NAMALWA (cell line): ENCODE measurements around the gene GAS7.

ENCODE experiments used
- DNase-seq: peaks from one replicate; pipeline ENCODE4 v3.0.0-alpha.2; 2015; ENCODE audit warnings: low spot score

GAS7 gene

DNA sequence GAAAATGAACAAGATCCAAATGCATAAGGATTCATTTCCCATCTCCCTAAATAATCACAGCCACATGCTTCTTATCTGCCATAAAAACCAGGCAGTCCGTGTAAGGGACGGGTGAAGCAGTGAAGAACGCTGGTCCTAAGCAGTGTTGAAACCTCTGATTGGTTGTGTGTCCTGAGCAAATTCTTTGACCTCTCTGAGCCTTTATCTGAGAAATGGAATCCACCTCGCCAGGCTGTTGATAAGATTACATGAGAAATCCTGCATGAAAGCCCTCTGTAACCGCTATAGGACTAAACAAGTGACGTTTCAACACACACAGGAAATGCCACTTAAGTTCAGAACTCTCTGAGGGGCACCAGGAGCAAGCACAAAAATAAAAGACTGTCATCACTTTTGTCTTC lies 26.8 kb downstream of the GAS7 start:
- peak; percentile 1 for DNase-seq

DNA sequence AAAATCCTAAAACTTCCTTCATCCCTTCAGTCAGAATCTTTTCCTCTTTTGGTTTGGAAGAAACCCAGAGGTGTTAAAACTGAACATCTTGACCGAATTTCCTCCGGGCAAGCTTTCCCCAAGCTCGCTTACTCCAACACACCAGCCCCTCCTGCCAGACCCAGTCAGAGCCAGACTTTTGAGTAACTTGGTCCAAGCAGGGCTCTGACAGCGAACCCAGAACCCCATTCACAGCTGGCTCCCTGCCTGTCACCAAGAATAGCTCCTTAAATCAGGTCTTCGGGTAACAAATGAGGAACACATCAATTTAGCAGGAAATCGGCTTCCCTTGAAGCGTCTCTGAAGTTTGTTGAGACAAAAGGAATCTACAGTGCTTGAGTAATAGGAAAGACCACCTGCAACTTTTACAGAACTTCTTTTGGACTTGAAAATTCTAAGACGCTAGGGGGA lies 27.3 kb downstream of the GAS7 start:
- DNase-seq, result no peak

DNA sequence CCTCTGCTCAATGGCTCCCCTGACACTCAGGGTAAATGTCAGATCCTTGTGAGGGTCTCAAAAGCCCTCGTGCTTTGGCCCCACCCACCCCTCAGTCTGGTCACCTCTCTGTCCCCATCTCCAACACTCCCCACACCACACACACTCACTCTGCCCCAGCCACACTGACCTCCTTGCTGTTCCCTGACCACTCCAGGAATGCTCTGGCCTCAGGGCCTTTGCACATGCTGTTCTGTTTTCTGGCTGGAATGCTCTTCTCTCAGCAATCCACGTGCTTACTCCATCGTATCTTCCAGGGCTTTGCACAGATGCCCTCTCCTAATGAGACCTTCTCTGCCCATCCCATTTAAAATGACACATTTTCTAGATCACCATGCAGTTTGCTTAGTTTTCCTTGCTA lies 28.2 kb downstream of the GAS7 start:
- no peak for DNase-seq

DNA sequence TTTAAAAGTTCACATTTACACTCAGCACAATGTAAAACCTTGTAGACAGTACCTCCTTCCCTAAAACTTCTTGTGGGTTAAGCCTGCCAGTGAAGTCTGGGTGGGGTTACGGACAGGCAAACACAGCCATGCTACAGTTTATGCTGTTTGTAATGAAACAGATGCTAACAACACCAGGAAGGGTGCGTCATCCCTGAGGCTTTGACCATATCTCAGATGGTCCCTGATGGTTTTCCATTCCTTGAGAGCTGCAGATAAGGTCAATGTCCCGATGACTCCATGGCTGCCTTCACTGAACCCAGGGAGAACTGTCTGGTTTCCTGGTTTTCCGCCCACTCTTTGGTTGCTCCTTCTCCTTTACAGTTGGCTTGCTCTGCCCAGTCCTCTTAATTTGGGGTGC lies 29.1 kb downstream of the GAS7 start:
- DNase-seq, result no peak

DNA sequence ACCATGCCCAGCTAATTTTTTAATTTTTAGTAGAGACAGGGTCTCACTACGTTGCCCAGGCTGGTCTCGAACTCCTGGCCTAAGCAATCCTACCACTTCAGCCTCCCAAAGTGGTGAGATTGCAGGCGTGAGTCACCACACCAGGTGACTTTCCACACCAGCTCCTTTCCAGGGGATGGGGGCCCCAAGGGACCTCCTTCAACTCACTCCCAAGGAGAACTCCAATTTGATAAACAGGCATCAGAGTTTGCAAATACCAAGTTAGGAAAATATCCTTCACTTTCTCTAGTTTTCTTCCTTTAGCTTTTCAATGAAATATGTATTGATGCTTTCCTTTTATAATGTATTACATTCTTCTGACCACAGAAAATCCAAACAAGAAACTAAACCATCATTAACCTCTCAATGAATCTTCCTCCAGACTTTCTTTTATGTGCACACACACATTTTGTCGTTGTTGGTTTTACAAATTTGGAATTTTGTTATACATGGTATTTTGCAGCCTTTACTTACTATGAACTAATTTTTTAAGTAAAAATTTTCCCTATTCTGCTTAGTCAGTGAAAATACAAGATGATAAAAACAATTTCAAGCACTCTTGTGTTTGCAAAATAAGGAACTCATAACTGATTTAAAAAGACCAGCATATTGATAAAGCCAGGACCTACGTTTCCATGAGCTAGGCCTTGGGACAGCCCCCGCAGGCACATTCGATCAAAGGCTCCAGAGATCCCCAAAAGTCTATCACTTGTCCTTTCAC lies 32.0 kb downstream of the GAS7 start:
- no peak for DNase-seq

DNA sequence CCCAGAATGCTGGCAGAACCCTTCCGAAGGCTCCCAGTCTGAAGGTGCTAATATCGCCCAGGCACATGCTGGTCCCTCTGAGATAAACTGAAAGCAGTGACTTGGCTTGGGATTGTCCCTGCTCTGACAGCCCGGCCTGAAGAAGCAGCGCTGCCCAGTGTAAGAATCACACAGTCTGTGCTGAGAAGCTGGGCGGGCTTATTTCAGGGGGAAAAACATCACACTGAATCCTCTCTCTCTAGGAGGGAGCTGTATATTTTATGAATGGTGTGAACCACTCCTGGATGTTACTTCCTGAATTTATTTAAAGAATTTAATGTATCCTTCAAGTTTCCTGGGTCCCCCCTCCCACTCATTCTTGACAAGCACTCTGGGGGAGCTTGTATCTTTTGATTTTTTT lies 36.3 kb downstream of the GAS7 start:
- no peak for DNase-seq

DNA sequence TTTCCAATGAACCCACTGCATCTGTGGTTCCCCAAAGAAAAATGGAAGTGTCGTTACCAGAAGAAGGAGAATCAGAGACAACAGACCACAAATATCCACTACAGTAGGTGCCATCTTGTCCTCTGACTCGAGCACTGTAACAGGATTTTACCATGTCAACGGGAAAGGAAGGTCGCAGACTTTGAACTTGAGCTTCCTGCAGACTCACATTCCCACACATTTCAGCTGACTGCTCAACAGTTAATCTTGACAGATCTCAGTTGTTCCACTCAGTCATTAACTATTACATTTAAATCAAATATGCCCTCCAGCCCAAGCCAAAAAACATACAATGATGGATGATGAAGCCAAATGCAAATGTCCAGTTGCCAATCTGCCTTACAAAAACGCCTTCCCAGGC lies 37.0 kb downstream of the GAS7 start:
- no peak for DNase-seq

DNA sequence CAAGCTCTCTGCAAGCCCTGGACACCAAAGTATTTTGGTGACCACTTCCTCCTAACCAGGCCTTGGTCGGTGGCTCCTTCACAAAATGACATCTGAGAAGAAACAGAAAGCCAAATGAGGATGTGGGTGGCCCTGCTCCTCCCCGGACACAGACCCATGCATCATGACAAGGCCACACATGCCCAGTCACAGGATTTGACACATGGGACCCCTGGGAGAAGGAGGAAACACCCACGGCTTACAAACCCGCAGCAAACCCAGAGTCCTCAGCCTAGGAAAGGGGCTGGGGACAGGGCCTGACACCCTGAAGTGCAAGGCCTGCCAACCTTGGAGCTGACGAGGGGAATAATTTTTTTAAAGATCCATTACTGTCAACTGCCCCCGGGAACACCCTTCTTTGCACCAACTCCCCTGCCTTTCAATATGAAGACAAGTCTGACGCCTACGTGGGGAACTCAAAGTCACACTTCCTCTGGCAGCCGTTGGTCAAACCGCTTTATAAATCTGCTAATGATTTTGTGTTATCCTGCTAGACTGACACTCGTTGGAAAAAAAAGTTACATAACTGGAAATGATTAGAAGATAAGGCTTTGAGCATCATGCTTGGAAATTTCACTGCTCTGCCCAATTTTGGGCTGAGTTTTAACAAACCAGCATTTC lies 41.3 kb downstream of the GAS7 start:
- DNase-seq, result no peak

DNA sequence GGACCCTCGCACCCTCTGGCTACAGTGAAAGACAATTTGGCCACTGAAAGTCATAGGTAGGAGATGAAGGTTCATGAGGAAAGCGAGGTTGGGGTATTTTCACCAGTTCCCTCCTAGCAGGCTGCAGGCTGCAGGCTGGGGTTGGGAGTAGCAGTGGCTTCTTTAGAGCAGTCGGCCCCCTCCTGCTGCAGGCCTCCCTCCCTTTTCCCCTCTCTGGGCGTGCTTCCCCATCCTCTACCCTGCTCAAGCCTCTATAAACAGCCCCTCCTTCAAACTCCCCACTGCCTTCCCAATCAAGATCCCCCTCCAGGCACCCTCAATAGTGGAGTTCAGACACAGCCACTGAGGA lies 41.8 kb downstream of the GAS7 start:
- DNase-seq, result no peak

DNA sequence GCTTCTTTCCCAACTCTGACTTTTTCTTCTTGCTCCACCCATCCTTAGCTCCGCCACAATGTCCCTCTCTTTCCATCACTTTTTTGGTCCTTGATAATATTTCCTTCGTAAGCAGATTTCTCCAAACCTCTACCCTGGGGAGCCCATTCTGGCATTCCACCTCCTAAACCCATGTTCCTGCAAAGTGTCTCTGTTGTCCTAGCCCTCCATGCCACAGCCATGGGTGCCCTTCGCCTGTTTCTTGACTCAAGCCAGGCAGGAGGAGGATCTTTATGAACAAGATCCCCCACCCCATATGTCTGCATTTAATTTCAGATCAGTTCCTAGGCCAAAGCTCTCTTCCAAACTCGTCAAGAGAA lies 42.4 kb downstream of the GAS7 start:
- DNase-seq, result no peak

DNA sequence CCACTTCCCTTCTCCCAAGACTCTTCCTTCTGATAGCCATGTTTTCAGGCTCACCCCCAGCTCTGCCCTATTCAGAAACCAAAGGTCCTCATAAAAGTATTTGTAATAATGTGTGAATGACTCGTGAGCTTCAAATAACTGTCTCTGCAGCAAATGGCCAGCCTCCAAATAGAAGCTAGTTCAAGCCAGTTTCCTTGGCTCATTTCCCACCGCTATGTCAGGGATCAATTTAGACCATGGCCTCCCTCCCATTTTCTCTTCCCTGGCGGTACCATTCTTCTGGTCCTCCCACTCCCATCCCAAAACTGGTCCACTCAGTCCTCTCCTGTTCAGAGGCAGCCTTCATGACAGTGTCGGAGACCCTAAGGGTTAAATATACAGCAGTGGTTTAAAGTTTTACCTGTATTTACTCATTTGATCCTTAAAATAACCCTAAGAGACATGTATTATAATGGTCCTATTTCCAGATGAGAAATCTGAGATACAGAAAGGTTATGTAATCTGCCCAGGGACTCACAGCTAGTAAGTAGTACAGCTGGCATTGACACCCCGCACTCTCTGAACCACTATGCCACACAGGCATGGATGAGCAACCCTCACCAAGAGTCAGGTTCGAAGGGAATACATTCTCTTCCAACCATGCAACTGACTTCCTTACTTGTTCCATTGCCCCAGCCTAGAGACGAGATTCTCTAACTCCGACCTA lies 42.9 kb downstream of the GAS7 start:
- DNase-seq, result no peak

DNA sequence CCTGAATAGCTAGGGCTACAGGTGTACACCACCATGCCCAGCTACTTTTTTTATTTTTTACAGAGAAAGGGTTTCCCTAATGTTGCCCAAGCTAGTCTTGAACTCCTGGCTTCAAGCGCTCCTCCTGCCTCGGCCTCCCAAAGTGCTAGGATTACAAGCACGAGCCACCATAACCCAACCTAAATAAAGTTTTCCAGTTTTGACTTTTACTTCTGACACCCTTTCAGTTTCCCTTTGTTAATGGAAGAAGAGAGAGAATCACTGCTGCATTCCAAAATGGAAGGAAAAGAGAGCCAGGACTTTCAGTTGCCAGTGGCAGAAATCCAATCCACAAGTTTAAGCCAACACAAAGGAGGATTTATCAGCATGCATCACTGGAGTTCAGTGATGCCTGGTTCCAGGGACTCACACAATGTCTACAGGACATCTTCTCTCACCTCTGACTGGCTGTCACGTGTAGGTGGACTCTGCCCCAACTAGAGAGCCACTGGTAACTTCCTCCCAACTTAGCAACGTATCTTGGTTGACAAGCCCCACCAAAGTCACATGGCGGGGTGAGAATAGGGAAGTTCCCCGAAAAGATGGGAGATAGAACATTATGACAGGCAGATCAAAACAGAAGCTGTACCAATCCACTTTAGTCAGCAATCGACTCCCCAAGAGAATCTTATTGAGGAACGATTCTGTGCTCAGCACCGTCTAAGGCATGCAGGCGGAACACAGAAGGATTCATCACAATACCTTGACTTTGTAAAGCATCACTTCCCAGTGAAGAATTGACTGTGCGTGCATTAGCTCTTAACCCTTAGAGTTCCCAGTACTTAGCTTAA lies 46.5 kb downstream of the GAS7 start:
- no peak for DNase-seq

DNA sequence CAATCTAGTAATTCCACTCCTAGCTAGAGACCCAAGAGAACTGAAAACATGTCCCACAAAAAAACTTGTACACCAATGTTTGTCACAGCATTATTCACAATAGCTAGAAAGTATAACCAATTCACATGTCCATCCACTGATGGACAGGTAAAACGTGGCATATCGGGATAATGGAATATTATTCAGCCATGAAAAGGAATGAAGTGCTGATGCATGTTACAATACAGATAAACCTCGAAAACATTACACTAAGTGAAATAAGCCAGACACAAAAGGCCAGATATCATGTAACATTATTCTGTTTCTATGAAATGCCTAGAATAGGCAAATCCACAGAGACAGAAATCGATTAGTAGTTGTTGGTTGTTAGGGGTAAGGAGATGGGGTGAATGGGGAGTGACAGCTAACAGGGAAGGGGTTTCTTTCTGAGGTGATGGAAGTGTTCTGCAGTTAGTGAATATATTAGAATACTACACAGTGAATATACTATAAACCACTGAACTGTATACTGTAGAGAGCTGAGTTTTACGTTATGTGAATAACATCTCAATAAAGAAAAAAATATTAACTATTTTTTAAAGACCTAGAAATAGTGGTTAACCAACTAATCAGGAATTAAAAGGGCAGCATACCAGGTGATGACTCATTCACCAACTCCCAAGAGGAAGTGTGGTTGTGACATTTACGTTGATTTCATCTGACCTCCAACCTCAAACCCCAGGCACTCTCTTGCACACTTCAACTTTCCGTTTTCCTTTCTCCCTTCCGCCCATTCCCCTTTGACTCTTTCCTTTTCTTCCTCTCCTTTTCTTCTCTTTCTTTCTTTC lies 48.6 kb downstream of the GAS7 start:
- DNase-seq, result no peak

DNA sequence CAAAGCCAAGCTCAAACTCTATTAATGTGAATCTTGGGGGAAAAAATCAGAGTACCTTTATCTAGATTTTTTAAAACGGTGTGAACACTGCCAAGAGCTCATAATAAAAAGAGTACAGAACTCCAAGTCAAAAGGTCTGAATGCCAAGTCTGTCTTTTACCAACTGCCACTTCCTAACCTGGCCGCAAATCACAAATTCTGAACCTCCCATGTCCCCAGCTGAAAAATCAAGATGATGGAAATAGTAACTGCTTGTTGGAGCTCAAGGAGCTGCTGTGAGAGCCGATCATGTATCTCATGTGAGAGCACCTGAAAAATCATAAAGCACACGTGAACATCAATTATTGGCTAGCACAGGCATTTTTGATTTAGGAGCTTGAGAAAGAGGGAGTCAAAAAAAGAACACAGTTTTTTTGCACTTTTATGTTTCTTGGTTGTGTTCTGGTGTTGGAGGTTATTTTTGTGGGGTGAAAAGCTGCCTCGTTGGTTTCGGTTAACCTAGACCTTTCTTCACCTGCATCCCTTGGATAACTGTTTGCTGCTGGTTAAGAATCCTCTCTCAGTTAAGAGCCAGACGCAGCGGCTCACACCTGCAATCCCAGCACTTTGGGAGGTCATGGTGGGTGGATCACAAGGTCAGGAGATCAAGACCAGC lies 50.5 kb downstream of the GAS7 start:
- DNase-seq, result no peak

DNA sequence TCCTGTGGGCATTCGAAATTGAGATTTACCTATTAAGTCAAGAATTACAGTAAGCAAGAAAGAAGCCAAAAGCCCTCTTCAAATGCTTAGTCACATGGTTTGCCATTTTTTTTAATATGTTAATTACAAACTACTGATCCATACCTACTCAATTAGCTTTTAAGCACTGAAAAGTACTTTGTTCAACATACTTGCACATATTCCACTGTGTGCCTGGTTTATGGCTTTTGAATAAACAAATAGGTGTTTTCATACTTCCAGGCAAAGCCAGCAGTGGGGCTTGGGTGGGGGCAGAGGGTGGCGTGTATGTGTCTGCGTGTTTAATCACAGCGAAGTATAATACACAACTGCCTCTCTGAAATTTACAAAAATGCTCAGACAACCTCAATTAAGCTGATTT lies 51.4 kb downstream of the GAS7 start:
- no peak for DNase-seq

DNA sequence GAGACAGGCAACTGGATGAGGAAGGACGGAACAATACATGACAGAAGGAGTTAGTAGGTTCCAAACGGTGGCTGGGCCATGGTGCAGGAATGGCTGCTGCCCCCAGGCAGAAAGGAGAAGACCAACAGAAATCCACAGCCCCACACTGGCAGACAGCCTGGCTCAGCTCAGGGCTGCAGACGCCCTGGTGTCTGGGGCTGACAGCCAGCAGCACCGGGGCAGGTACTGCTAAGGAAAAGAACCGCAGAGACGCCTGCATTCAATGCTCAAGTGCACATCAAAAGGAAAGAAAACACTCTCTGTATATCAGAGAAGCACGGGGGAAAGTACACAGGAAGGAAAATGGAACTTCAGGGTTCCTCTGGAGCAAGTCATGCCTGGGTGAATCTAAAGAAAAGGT lies 53.4 kb downstream of the GAS7 start:
- DNase-seq, result no peak

DNA sequence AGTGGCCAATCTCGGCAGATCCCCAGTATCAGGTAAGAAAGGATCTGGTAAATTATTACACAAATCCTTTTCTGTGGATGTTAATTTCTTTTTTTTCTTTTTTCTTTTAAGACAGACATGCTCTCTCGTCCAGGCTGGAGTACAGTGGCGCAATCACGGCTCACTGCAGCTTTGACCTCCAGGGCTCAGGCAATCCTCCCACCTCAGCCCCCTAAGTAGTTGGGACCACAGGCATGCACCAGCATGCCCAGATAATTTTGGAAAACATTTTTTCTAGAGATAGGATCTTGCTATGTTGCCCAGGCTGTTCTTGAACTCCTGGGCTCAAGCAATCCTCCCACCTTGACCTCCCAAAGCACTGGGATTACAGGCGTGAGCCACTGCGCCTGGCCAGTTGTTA lies 54.0 kb downstream of the GAS7 start:
- no peak for DNase-seq

DNA sequence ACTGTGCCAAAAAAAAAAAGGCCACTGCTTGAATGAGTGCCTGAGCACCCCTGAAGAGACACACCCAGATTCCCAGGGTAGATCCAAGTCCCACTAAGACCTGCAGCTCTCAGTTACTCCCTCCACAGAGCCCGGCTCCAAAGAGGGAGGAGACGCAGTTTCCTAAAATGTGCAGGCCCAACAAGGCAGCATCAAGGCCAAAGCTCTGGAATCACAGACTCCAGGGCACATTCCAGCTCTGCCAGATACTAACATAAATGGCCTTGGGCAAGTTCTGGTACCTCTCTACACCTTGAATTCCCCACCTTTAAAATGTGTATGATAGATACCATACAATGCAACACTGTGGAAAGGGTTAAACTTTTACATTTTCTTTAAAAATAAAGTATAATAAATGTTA lies 57.0 kb downstream of the GAS7 start:
- no peak for DNase-seq

DNA sequence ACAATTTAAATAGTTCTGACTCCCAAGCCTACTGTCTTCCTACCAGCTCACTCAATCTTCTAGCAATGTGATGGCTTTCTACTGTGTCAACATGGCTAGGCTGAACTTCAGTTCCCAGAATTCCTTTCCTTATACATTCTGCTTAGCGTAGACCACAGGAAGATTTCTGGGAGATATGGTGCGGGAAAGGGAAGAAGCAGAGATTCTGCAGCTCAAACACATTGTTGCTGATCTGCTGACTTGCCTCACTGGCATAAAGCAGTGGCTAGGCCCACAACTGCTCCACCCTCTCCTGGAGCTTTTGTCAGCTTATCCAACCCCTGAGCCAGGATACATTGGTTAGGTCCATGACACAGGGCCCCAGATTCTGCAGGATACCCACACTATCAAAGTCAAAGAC lies 58.8 kb downstream of the GAS7 start:
- no peak for DNase-seq

DNA sequence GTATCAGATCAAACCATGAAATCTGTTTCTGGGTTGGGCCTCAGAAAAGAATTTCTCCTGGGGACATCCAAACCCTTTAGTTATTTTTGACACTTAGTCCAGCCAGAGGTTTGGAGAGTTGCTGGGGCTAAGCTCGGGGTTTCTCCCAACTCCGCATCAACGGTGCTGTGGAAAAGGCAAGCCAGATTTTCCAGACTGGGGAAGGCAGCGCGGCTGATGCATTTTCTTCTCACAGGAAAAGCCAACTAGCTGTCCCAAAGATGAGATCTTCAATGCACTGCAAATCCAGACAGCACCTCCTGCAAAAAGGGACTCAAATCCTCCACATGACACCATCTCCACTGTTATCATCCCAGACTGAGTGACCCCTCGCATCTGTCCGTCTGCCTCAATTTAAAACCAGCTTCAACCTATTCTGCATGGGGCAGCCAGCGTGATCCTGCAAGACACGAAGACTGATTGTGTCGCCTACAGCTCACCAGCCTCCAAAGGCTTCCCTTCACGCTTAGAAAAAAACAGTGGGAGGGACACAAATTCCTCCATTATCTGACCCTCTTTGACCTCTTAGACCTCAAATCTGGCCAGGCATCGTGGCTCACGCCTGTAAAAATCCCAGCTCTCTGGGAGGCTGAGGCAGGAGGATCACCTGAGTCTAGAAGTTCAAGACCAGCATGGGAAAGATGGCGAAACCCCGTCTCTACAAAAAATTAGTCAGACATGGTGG lies 62.0 kb downstream of the GAS7 start:
- DNase-seq, result no peak
